KG1 (cell line): Measurements from ENCODE around the gene STX18.

Experiments used
- DNase-seq: peaks from one replicate; lab custom pipeline; 2025; lab: John Stamatoyannopoulos, UW

STX18 gene

GRCh38 chr4:4398430-4398829 lies 143.4 kb downstream of the STX18 start:
- no peak for DNase-seq

DNA sequence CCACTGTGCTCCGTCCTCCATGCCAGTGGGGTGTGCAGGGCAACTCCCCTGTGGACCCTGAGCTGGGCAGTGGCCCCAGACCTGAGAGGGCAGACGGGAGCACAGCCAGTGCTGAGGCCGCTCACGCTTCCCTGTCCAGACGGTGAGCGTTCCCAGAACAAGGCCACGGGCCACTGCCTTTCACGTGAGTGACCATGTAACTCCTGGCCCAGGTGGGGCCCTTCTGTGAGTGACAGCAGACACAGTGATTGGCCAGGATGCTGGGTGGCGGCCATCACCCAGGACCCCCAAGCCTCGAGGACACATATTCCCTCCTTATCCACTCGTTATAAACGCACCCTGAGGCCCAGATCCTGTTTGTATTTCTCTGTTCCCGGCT lies 144.4 kb downstream of the STX18 start:
- no peak for DNase-seq

DNA sequence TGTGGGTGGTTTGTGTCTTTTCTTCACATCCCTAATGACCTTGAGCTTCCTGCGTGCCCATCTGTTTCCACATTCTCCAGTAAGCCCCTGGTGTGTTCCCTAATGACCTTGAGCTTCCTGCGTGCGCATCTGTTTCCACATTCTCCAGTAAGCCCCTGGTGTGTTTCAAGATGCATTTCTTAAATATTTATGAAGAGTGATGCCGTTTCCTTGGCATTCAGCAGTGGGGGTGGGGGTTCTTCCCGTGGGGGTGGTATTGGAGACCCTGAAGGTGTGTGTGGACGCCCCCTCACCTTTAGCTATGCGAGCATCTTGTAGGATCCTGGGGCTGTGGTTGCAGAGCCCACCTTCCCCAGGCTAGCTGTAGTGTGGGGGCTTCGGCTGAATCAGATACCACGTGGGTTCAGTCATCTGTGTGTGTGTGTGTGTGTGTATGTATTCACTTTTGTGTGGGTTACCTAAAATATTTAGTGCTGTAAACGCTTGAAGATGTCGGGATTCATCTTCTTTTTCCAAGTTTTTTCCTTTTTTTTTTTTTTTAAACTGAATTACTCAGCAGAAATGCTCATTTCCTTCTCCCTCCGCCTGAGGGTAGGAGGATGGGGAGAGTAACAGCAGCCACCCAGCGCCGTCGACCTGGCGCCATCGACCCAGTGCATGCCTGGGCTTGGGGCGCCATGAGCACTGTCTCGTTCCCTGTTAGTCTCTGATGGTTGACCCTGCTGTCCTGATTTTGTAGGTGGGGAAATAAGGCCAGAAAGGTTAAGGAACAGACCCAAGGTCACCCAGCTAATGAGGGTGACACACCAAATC lies 145.0 kb downstream of the STX18 start:
- DNase-seq: no peak

DNA sequence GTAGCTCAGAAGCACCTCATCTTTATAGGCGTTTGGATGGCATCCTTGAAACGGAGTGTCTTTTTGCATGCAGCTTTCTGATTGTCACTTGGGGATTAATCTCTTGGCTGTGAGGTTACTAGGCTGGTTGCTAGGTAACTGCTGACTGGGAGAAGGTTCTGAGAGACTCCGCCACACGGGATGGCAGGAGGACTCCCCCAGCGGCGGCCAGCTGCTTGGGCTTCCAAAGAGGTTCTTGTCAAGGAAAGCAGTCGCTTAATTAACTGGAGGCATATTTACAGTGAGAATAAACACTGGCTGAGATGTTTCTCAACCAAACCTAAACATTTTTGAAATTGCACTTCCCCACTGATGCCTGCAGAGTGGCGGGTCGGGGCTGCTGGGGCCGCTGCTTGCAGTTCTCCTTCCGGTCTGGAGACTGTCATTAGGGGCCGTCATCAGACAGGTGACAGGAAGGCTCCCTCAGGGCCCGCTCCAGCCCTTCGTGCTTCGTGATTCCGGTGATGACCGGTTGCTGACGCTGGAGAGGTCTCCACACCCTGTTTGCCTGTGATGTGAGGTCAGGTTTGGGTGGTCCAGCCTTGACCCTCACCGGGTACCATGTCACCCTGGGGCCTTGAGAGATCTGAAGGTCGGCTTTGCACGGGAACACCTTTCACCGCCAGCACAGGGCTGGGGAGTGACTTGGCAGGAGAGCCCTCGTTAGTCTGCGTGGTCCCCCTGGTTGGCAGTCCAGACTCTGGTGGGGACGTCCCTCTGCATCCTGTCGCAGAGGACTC lies 145.8 kb downstream of the STX18 start:
- no peak for DNase-seq

DNA sequence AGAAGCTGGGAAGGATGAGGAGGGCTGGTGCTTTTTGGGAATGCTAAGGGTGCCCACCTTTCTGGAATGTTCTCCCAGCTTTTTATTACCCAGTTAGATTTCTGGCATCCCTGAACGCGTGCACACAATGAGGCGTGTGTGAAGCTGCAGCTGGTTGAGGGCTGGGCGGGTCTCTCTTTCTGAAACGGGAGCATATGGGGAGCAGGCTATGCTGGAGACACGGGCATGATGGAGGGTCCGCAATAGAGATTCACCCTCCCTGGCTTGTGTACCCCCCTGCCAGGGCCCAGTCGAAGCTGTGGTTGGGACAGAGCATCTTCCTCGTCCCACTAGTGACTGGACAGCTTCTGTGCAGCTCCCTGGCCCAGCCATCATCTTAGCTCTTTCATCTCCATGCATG lies 146.5 kb downstream of the STX18 start:
- no peak for DNase-seq

DNA sequence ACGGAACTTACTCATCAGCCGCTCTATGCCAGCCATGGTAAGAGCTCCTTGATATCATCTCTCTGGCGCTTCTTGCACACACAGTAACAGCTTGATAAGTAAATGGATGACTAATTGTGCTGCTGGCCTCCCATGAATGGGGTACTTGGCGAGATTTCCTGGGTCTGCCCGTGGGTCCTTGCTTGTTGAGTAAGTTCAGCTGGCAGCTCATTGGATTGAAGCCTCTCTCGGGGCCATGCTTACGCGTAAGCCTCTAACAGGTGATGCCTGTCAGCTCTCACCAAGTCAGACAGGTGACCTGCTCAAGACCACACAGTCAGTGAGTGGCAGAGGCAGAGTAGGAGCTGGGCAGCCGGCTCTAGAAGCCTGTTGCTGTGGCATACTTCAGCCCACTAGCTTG lies 147.2 kb downstream of the STX18 start:
- DNase-seq: no peak

- DNase-seq: no peak
Measured at GRCh38 chr4:4392501-4393183, 149.2 kb downstream of the STX18 start.

DNA sequence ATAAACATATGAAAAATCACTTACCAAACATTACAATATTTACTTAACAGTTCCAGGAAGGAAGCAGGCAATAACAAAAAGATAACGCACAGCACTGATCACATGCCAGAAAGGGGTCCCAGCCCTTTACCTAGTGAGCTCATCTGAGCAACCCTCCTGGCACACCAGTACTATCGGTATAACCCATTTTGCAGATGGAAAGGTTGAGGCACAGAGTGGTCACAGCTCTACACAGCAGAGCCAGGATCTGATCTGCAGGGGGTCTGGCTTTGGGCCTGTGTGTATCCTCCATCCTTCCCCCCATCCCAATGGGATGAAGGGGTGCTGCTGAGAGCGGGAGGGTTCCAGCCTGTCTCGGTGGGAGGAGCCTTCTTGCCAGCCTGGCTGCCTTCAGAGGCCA lies 150.0 kb downstream of the STX18 start:
- DNase-seq: no peak

DNA sequence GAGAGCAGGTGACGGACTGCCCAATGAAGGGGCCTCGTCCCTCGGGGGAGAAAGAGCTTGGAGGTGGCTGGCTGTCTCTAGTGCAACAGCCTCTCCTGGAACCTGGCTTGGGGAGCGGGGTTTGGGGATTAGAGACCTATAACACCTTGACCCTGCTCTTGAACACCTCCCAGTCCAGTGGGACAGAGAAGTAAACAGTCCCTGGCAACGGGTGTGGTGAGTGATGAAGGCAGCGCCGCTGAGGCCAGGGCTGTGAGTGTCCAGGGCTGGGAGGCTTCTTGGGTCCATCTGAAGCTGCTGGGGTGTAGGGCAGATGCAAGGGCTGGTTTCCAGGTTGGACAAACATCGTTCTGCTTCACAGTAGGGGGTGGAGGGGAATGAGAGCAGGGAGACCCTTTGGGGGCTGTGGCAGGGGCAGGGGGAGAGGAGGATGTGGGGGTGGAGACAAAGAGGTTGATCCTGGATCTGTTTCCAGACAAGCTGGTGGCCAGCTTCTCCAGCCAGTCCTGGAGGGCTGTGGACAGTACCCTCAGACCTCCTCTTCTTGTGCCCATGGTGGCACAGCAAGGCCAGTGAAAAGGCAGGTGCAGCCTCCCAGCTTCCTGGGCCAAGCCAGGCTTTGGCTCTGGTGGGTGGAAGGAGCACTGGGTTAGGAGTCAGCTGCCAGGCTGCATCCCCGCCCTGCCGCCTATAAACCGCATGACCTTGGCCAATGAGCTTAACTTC lies 151.2 kb downstream of the STX18 start:
- DNase-seq: no peak

- no peak for DNase-seq
Measured at GRCh38 chr4:4390046-4390445, 151.8 kb downstream of the STX18 start.

GRCh38 chr4:4388836-4389575 lies 152.8 kb downstream of the STX18 start:
- DNase-seq: no peak

- no peak for DNase-seq
Measured at GRCh38 chr4:4388311-4388790, 153.5 kb downstream of the STX18 start.

DNA sequence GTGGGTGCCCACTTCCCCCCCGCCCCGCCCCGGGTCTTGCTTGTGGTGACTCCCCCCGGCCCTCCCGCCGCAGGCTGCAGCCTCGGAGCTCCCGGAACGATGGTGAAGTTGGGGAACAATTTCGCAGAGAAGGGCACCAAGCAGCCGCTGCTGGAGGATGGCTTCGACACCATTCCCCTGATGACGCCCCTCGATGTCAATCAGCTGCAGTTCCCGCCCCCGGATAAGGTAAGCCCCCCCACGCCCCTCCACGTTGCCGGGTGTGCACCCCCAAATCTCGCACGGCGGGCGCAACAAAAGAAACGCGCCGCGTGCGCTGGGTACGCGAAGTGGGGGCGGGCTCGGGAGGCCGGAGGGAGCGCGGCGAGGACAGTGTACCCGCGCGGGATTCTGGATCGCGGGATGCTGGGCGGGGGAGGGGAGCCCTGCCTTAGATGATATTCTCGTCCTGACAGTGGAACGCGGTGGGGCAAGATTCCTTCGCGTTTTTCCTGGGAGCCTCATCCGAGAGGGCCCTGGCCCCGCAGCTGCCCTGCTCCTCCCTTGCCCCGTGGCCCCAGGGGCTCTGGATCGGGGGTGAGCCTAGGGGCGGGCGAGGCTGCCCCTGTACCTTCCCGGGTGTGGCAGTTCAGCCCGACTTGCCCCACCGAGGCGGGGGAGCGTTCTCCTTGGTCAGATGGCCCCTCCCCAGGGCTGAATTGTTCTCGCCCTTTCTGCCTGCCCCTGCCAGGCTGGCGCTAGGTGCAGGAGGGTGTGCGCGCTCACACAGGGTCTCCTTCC lies 154.1 kb downstream of the STX18 start:
- no peak for DNase-seq

- DNase-seq: no peak
Measured at GRCh38 chr4:4386736-4387392, 155.0 kb downstream of the STX18 start, which contains the start of gene NSG1. TSS of gene NSG1 (plus strand) at chr4:4387102. CDS start at chr4:4387630, 528 bp downstream.

DNA sequence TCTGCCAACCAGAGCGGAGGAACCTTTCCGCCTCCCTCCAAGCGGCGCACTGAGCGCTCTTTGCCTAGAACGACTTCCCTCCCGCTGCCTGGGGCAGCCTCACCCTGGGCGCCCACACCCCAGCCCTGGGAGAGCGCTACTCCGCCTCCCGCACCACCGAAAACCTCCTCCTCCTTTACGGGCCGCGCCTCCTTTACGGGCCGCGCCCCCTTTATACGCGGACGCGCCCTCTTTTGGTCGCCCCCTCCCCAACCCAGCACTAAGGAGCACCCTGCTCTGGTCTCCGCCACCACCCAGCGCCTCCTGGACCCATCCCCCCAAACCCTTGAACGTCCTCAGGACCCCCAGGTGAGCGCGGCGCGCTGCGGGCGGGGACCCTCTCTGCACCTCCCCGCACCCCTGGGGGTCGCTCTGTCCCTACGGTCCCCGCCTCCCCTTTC lies 155.5 kb downstream of the STX18 start:
- no peak for DNase-seq

DNA sequence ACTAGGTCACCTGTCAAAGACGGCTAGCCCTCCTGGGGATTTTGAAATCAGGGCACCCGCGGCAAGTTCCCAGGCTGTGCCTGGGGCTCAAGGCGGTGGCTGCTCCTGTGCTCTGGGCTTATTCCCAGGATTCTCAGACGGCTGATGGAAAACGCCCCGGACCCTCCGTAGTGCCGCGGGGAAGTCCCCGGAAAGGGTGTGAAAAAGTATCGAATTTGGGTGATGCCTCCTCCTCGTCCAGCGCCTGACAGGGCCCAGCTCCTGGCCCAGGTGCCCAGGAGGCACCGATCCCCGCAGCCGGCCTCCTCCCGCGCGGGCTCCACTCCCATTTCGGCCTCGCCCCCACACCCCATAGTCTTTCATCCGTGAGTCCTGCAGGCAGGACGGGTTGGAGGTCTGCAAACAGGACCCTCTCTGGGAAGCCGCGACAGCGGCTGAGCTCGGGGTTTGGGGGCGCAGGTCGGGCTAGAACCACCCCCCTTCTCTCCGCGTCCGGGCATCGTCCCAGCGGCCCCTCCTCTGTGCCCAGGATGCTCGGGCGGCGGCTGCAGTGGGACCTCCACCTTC lies 156.0 kb downstream of the STX18 start:
- no peak for DNase-seq

DNA sequence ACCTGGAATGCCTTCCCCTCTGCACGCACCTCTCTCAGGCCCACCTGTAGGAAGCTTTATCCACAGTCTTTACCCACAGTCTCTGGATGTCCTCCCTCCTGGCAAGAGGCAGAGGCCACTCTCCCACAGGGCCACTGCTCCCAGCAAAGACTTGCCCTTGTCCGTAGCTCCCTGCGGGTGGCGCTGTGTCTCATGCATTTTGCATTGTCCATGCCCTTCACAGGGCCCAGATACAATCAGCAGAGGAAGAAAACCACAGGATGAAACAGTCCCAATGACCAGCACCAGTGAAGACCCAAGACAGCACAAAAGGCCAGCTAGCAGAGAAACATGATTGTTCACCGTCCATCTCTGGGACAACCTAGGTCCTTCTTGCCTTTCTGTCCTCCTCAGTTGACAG lies 157.0 kb downstream of the STX18 start:
- no peak for DNase-seq

- no peak for DNase-seq
Measured at GRCh38 chr4:4383085-4383484, 158.8 kb downstream of the STX18 start.

DNA sequence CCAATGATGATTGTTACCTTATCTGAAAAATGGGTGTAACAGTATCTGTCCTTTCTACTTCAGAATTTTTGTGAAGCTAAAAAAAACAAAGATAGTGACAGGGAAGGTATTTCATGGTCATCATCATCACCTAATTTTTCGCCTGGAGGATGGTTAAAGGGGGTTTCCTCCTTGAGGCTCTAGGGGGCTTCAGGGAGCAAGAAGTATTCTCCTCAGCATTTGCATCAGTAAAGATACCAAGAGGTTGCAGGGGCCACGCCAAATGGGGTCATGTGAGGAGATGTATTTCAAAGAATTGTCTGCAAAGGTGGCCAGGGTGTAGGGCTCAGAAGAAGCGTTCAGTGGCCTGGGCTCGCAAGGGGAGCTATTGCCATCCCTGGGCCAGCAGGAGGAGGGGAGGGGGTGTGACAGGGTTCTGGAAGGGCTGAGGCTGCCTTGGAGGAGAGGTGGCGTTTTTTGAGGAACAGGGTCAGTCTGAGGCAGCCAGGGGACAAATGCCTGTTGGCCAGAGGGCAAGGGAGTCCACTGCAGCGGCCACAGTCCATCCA lies 162.2 kb downstream of the STX18 start:
- no peak for DNase-seq
